ENCODE results near the gene ZNF322.

Gene ZNF322

DNA sequence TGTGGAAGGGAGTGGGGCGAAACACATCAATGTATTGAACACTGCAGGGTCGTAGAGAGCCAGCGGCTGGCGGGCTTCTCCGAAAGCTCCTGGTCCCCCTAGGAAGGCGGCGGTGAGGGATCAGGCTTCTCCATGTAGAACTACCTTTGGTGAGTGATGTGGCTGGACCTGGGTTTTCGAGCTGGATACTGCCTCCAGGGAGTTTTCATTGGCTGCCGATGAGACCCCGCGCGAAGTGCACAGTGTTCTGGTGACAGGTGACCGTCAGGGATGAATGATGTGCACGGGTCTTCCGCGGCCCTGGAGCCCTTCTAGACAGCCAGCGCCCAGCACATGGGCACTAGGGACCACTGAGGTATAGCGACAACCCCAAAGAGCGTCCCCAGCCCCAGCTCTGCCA lies 46.3 kb downstream of the ZNF322 start:
- no peak overlapping the region for H3K4me3 ChIP-seq (ENCODE audit: low read depth, low read length)
- peaks cover 35% of the 10 kb centered on the region for H3K27me3 ChIP-seq (replicated peaks)
- TF ChIP-seq, protein P1, sequence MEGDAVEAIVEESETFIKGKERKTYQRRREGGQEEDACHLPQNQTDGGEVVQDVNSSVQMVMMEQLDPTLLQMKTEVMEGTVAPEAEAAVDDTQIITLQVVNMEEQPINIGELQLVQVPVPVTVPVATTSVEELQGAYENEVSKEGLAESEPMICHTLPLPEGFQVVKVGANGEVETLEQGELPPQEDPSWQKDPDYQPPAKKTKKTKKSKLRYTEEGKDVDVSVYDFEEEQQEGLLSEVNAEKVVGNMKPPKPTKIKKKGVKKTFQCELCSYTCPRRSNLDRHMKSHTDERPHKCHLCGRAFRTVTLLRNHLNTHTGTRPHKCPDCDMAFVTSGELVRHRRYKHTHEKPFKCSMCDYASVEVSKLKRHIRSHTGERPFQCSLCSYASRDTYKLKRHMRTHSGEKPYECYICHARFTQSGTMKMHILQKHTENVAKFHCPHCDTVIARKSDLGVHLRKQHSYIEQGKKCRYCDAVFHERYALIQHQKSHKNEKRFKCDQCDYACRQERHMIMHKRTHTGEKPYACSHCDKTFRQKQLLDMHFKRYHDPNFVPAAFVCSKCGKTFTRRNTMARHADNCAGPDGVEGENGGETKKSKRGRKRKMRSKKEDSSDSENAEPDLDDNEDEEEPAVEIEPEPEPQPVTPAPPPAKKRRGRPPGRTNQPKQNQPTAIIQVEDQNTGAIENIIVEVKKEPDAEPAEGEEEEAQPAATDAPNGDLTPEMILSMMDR (IDR thresholded peaks at IDR 0.05; ENCODE audit: low read depth, low read length, missing control alignments), result no peak

DNA sequence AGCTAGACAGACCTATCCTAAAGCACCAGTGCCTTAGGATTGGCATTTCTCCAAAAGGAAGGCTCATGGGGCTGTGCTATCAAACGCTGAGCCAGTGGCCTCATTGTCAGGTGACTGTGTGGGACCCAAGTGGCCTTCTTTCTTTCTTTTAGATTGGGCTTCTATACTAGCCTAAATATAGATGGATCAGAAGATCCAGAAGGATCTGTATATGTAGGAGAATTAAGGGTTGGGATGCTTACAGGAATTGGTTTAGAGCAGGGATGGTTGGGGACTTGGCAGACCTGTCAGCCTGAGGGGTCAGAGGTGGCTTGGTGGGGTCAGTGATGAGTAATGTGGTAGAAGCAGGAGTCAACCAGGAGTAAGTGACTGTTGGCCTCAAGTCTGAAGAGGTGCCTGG lies 47.9 kb downstream of the ZNF322 start:
- in situ Hi-C loops (cut with HindIII; ENCODE audit: low pct_ligation_motif_present, low sequenced_read_pairs), result no loop called here
- H3K27ac ChIP-seq, result no peak overlapping the region
- no peak overlapping the region for H3K4me3 ChIP-seq (ENCODE audit: low read depth, low read length)
- H3K36me3 ChIP-seq (replicated peaks), result no peaks in the 10 kb centered on the region
- no peak for DNase-seq
- peaks cover 35% of the 10 kb centered on the region for H3K27me3 ChIP-seq (replicated peaks)
- TF ChIP-seq, protein P1 (IDR thresholded peaks at IDR 0.05; ENCODE audit: low read depth, low read length, missing control alignments), result no peak

More for the DNA sequence above, 46.3 kb downstream of the ZNF322 start:
- Histone ChIP-seq H3K27ac (no peak overlapping the region), H3K36me3 (replicated peaks) (no peaks in the 10 kb centered on the region)
- in situ Hi-C loops (cut with HindIII; ENCODE audit: low pct_ligation_motif_present, low sequenced_read_pairs), result no loop called here
- no peak for DNase-seq

DNA sequence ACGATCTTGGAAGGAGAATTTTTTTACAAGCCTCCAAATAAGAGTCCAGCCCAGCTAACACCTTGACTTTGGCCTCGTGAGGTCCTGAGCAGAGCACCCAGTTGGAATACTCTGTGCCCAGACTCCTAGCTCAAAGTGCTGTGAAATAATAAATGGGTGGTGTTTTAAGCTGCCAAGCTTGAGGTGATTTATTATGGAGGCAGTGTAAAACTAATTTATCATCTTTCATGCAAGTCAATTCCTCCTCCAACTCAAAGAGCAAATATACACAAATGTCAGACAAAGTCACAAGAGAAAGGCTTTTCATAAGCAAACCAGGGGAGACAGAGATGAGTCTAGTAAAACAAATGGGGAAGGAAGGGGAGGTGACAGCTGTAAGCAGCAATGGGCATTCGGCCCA lies 50.1 kb downstream of the ZNF322 start:
- DNase-seq, result no peak
- Histone ChIP-seq H3K4me3 (ENCODE audit: low read depth, low read length) (no peak overlapping the region), H3K36me3 (replicated peaks) (no peaks in the 10 kb centered on the region), H3K27ac (no peak overlapping the region), H3K27me3 (replicated peaks) (peaks cover 25% of the 10 kb centered on the region)
- in situ Hi-C loops (cut with HindIII; ENCODE audit: low pct_ligation_motif_present, low sequenced_read_pairs), result no loop called here
- TF ChIP-seq, protein P1 (IDR thresholded peaks at IDR 0.05; ENCODE audit: low read depth, low read length, missing control alignments), result no peak

DNA sequence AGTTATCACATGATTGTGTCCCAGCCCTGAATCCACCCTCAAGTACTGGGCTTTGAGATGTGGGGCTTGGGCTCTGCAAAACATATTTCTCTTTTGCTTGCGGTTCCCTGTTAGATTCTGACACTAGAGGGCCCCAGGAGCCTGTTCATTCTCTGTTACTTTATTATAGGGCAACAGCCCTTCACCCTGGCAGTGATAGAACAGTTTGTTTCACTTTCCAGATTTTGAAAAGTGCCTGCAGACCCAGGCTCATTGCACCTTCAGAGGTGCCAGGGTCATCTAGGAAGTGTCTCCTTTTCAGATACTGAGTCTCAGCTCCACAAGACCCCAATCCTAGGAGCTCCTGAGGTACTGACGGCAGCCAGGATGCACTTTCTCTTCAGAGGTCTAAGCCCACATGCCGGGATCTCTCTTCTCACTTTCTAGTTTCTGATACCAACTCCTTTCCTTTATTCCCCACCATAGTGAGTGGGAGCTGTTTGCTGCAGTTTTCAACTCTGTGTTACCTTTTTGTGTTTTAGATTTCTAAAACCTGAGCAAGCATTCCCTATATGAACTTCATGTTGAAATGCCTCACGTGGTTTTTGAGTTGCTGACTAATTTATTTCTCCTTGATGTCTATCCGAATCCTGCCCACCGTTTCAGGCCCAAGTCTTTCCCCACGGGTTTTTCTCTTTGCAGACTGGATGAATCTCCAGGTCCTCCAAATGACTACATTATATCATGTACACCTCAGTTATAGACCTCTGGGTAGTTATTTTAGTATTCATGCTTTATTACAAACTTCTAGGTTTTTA lies 51.9 kb downstream of the ZNF322 start:
- DNase-seq, result peak; percentile 71
- Histone ChIP-seq H3K27me3 (replicated peaks) (peaks cover 7% of the 10 kb centered on the region), H3K4me3 (ENCODE audit: low read depth, low read length) (peak overlapping the region; percentile 24), H3K27ac (no peak overlapping the region), H3K36me3 (replicated peaks) (no peaks in the 10 kb centered on the region)
- TF ChIP-seq, protein P1 (IDR thresholded peaks at IDR 0.05; ENCODE audit: low read depth, low read length, missing control alignments), result peak; percentile 85
- in situ Hi-C loops (cut with HindIII; ENCODE audit: low pct_ligation_motif_present, low sequenced_read_pairs), result no loop called here

DNA sequence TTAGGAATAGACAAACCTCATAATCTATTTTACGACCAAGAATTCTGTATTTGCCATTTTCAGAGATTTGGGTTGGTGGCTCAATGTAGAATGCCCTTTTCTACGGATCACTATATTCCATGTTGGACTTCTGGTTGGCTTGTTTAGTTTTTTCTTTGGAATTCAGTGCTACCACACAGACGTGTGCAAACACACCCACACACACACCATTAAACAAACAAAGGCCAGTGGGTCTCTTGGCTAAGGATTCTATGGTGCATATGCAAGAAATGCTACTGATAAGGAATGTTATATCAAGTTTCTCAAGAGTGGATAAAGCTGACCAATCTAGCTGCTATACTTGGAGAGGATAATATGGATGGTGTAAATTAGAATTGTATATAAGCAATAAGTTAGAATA lies 54.7 kb downstream of the ZNF322 start:
- Histone ChIP-seq H3K36me3 (replicated peaks) (no peaks in the 10 kb centered on the region), H3K27ac (no peak overlapping the region), H3K4me3 (ENCODE audit: low read depth, low read length) (no peak overlapping the region), H3K27me3 (replicated peaks) (no peaks in the 10 kb centered on the region)
- in situ Hi-C loops (cut with HindIII; ENCODE audit: low pct_ligation_motif_present, low sequenced_read_pairs), result no loop called here
- TF ChIP-seq, protein P1 (IDR thresholded peaks at IDR 0.05; ENCODE audit: low read depth, low read length, missing control alignments), result no peak
- no peak for DNase-seq

DNA sequence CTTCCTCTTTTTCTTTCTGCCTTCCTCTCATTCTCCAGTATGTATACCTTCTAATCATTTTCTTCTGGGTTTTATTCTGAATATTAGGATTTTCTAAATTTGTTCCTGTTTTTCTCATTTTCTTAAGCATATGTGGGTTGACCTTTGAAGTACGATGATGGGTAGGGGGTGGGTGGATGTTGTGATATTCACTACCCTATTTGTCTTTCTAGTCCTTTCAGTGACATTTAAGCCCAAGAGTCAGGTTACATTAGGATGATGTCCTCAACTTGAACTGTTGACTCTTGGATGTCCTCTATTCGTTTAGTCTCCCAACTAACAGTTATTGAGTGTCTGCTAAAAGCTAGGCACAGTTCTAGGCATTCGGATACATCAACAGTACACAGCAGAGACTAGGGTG lies 55.5 kb downstream of the ZNF322 start:
- no peak overlapping the region for H3K27ac ChIP-seq
- H3K36me3 ChIP-seq (replicated peaks), result peaks cover 2% of the 10 kb centered on the region
- DNase-seq, result no peak
- H3K4me3 ChIP-seq (ENCODE audit: low read depth, low read length), result no peak overlapping the region
- H3K27me3 ChIP-seq (replicated peaks), result no peaks in the 10 kb centered on the region
- TF ChIP-seq, protein P1 (IDR thresholded peaks at IDR 0.05; ENCODE audit: low read depth, low read length, missing control alignments), result no peak
- in situ Hi-C loops (cut with HindIII; ENCODE audit: low pct_ligation_motif_present, low sequenced_read_pairs), result no loop called here

All from brain microvascular endothelial cell (primary cell).